GM12801 (cell line): Measurements from ENCODE around the gene ZNF385C.

Source experiments
- TF ChIP-seq, protein P1 (sequence below): IDR thresholded peaks from one replicate; pipeline ENCODE4 v1.5.1; 2011; ENCODE audit warnings: control low read depth; ENCODE audit not compliant: insufficient read length; ENCODE audit errors: extremely low read depth

ZNF385C gene

DNA sequence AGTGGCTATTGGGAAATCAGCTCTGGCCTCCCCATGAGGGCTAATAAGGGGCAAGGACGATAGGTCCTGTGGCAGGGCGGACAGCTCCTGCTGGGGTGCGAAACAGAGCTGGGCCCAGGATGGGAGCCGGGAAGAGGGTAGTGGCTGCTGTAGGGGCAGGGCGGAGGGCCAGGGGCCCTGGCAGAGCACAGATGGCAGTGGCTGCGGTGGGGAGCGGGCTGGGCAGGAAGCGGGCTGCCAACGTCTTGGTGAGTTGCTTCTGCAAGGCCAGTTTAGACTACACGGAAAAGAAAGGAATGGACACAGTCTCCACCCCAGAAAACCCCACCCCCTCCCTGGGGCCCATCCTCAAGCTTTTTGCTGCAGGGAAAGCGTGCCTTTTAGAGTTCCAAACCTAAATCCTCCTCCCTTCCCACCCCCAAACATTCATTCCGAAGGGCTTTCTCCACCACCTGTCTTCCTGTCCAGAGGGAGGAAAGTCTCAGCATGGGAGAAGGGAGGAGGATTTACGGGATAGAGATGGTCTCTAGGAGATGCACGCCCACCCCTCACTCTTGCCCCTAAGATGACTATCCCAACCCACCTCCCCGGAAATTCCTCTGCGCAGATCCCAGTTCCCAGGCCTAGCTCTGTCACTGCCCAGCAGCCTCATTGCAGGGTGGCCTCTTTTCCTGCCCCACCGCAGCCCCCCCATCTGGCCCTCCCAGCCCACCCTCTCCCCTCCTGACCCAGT, 71.2 kb downstream of the ZNF385C start:
- TF ChIP-seq, protein P1, sequence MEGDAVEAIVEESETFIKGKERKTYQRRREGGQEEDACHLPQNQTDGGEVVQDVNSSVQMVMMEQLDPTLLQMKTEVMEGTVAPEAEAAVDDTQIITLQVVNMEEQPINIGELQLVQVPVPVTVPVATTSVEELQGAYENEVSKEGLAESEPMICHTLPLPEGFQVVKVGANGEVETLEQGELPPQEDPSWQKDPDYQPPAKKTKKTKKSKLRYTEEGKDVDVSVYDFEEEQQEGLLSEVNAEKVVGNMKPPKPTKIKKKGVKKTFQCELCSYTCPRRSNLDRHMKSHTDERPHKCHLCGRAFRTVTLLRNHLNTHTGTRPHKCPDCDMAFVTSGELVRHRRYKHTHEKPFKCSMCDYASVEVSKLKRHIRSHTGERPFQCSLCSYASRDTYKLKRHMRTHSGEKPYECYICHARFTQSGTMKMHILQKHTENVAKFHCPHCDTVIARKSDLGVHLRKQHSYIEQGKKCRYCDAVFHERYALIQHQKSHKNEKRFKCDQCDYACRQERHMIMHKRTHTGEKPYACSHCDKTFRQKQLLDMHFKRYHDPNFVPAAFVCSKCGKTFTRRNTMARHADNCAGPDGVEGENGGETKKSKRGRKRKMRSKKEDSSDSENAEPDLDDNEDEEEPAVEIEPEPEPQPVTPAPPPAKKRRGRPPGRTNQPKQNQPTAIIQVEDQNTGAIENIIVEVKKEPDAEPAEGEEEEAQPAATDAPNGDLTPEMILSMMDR, result no peak

GRCh38 chr17:42025936-42026335, 72.3 kb downstream of the ZNF385C start:
- TF ChIP-seq, protein P1, result no peak

DNA sequence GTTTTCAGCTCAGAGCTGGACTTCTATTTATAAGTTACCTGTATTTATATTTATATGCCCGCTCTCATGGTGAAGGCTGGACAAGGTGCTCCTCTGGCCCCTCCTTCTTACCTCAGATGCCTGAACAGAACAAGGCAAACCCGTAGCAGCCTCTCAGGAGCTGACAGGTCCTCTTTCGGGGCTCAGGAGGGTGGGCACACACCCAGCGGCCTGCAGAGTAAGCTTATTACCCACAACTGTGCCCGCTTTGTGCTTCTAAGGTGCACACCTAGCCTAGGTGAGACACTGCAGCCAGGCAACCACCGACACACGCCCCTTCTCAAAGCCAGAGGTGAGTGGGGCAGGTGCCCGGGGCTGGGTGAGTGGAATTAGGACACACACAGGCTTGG, 73.1 kb downstream of the ZNF385C start:
- TF ChIP-seq, protein P1, result no peak

- TF ChIP-seq, protein P1, result no peak
Observed at GRCh38 chr17:42023524-42024349, 74.5 kb downstream of the ZNF385C start.

- TF ChIP-seq, protein P1, result no peak
Observed at GRCh38 chr17:42019509-42020404, 78.5 kb downstream of the ZNF385C start, which contains the start of gene NKIRAS2. TSS of gene NKIRAS2 (plus strand) at chr17:42020090. CDS start at chr17:42021578, 1,488 bp downstream.

- TF ChIP-seq, protein P1, result no peak
Observed at GRCh38 chr17:42018988-42019387, 79.3 kb downstream of the ZNF385C start.

- TF ChIP-seq, protein P1, result no peak
Observed at GRCh38 chr17:42018339-42018738, 79.9 kb downstream of the ZNF385C start.
